GM19193 (cell line): ENCODE data around the gene RGS8.

Source experiments
- POLR2A ChIP-seq: IDR thresholded peaks from 4 replicates; pipeline ENCODE4 v1.6.1; 2011; ENCODE audit not compliant: insufficient read depth, insufficient read length; ENCODE audit errors: extremely low read depth

Gene RGS8

DNA sequence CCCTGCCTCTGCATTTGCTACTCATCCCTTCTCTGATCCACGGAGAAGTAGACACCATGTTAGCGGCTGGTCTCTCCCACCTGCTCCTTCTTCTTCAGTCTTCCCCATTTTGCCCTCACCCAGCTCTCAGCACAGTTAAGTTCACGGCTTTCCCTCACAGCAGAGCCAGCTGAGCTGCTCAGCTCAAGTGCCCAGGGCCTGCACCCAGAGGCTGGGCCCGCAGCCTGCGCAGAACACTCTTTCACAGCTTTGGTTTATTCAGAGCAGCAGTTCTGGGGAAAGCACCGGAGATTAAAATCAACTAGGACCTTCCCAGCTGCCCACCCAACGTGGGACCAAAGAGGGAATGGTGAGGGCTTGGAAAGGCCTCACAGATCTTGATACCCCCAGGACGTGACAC is 41.9 kb downstream of the RGS8 start:
- no peak for TF ChIP-seq POLR2A

DNA sequence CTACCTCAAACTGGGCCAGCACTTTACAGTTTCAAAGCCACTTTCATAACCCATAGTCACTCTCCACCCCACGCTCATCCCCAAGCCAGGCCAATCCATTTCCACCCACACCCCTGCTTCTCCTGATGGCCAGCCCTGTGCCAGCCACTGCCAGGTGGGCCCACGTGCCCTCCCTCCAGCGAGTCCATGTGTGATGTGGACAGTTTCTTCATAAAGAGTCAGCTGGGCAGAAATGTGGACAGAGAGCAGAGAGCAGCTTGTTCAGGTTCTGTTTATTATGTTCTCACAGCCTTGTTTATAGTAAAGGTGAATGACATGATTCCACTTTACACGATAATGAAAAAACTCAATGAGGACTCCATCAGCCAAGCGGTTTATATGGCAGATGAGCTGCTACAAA is 42.8 kb downstream of the RGS8 start:
- TF ChIP-seq POLR2A: no peak

GRCh38 chr1:182639330-182639729 is 45.1 kb downstream of the RGS8 start:
- no peak for TF ChIP-seq POLR2A

GRCh38 chr1:182637769-182638168 is 46.6 kb downstream of the RGS8 start:
- no peak for TF ChIP-seq POLR2A

- no peak for TF ChIP-seq POLR2A
Measured at GRCh38 chr1:182635871-182636270, 48.5 kb downstream of the RGS8 start.
